HG03521 (cell line): ENCODE results near the gene TSHR.

Experiments used
- ATAC-seq: cut with Tn5 transposase; IDR thresholded peaks from one replicate; pipeline ENCODE4 v1.9.1; 2021; ENCODE audit warnings: mild to moderate bottlenecking, moderate library complexity; ENCODE audit not compliant: unreplicated experiment

Gene TSHR

GRCh38 chr14:81129242-81129641, 173.8 kb downstream of the TSHR start:
- ATAC-seq = no peak

GRCh38 chr14:81132468-81132867, 177.0 kb downstream of the TSHR start:
- ATAC-seq = no peak

GRCh38 chr14:81133400-81133799, 178.0 kb downstream of the TSHR start:
- ATAC-seq = no peak

- ATAC-seq = no peak
Observed at GRCh38 chr14:81137316-81137715, 181.9 kb downstream of the TSHR start.

- no peak for ATAC-seq
Observed at GRCh38 chr14:81138429-81138828, 183.0 kb downstream of the TSHR start.

GRCh38 chr14:81141426-81141825, 186.0 kb downstream of the TSHR start:
- no peak for ATAC-seq

GRCh38 chr14:81143793-81144192, 188.4 kb downstream of the TSHR start:
- no peak for ATAC-seq

- no peak for ATAC-seq
Observed at GRCh38 chr14:81144824-81145603, 189.6 kb downstream of the TSHR start.

- ATAC-seq = no peak
Observed at GRCh38 chr14:81147140-81147897, 191.9 kb downstream of the TSHR start.

GRCh38 chr14:81148635-81149034, 193.2 kb downstream of the TSHR start:
- ATAC-seq = no peak

- ATAC-seq = no peak
Observed at GRCh38 chr14:81153187-81153586, 197.8 kb downstream of the TSHR start.

- no peak for ATAC-seq
Observed at GRCh38 chr14:81157431-81157830, 202.0 kb downstream of the TSHR start.

GRCh38 chr14:81161088-81161487, 205.7 kb downstream of the TSHR start:
- no peak for ATAC-seq

GRCh38 chr14:81161749-81162148, 206.3 kb downstream of the TSHR start:
- ATAC-seq = no peak

GRCh38 chr14:81162941-81163340, 207.5 kb downstream of the TSHR start:
- no peak for ATAC-seq

GRCh38 chr14:81164167-81164774, 208.8 kb downstream of the TSHR start:
- peak; percentile 91 for ATAC-seq

- ATAC-seq = no peak
Observed at GRCh38 chr14:81165188-81165587, 209.8 kb downstream of the TSHR start.

- no peak for ATAC-seq
Observed at GRCh38 chr14:81166121-81166520, 210.7 kb downstream of the TSHR start.

- ATAC-seq = no peak
Observed at GRCh38 chr14:81169267-81169666, 213.8 kb downstream of the TSHR start.

- ATAC-seq = peak; percentile 9
Observed at GRCh38 chr14:81169711-81170103, 214.3 kb downstream of the TSHR start.

- ATAC-seq = peak; percentile 92
Observed at GRCh38 chr14:81170104-81170828, 214.8 kb downstream of the TSHR start.
